Measurements from ENCODE around the gene ST6GAL1.
"Not testable (repeated sequence)": the region's sequence is repeated elsewhere in the genome, so short reads cannot be mapped to it uniquely, and the experiment has no call there.

ST6GAL1 gene

GRCh38 chr3:186888569-186888968 lies 41.8 kb upstream of the ST6GAL1 start:
- no peak for DNase-seq (ENCODE audit: low read depth in 2 of 2)
- H3K4me3 ChIP-seq (replicated peaks in 1 of 2; ENCODE audit: low read depth in 2 of 2, low read length in 2 of 2): no peak overlapping the region
- TF ChIP-seq, protein P1, sequence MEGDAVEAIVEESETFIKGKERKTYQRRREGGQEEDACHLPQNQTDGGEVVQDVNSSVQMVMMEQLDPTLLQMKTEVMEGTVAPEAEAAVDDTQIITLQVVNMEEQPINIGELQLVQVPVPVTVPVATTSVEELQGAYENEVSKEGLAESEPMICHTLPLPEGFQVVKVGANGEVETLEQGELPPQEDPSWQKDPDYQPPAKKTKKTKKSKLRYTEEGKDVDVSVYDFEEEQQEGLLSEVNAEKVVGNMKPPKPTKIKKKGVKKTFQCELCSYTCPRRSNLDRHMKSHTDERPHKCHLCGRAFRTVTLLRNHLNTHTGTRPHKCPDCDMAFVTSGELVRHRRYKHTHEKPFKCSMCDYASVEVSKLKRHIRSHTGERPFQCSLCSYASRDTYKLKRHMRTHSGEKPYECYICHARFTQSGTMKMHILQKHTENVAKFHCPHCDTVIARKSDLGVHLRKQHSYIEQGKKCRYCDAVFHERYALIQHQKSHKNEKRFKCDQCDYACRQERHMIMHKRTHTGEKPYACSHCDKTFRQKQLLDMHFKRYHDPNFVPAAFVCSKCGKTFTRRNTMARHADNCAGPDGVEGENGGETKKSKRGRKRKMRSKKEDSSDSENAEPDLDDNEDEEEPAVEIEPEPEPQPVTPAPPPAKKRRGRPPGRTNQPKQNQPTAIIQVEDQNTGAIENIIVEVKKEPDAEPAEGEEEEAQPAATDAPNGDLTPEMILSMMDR (IDR thresholded peaks at IDR 0.05; ENCODE audit: low read depth, low read length): no peak

DNA sequence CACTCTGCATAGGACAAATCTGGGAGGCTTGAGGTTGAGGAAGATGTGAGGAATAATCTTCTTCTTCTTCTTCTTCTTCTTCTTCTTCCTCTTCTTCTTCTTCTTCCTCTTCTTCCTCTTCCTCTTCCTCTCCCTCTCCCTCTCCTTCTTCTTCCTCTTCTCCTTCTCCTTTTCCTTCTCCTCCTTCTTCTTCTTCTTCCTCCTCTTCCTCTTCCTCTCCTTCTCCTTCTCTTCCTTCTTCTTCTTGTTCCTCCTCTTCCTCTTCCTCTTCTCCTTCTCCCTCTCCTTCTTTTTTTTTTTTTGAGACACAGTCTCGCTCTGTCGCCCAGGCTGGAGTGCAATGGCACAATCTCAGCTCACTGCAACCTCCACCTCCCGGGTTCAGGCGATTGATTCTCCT lies 40.6 kb upstream of the ST6GAL1 start:
- not testable (repeated sequence) for H3K4me3 ChIP-seq (replicated peaks in 1 of 2; ENCODE audit: low read depth in 2 of 2, low read length in 2 of 2)

DNA sequence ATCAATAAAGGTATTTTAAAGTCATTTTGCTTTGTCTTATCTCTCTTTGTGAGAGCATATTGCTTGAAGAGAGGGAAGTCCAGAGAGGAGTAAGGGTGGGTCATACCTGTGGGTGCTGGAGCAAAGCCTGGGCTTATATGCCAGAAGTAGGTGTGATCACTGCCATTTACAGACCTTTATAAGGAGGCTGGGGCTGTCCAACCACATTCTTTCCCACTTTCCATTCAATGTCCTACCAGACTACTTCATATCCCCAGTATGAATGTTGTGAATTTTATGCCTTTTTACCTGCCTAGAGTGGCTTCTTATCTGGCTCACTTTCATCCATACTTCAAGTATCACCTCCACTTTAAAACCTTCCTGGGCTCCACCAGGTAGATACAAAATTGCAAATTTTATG lies 39.4 kb upstream of the ST6GAL1 start:
- TF ChIP-seq, protein P1 (IDR thresholded peaks at IDR 0.05; ENCODE audit: low read depth, low read length): no peak
- no peak overlapping the region for H3K4me3 ChIP-seq (replicated peaks in 1 of 2; ENCODE audit: low read depth in 2 of 2, low read length in 2 of 2)
- DNase-seq (ENCODE audit: low read depth in 2 of 2): no peak

More for the DNA sequence above, 40.6 kb upstream of the ST6GAL1 start:
- not testable (repeated sequence) for DNase-seq (ENCODE audit: low read depth in 2 of 2)

- DNase-seq (ENCODE audit: low read depth in 2 of 2); H3K4me3 ChIP-seq (replicated peaks in 1 of 2; ENCODE audit: low read depth in 2 of 2, low read length in 2 of 2): not testable (repeated sequence)
Observed at GRCh38 chr3:186893071-186893470, 37.3 kb upstream of the ST6GAL1 start.

DNA sequence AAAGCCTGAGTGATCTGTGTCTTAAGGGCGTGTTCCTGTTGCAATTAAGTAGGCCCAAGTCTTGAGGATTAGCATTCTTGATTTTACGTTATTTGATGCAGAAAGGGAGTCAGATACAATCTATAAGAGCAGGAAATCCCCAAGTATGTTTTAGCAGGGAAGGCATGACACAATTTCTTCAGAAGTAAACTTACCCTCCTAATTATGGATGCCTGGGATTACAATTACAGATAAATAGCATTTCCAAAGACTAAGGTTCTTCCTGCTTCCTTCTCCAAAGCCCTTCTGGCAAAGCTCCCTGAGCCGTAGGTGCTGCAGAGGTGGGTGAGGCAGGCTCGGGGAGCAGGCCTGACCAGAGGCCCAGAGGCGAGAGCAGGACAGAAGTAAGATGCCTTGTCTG lies 34.9 kb upstream of the ST6GAL1 start:
- TF ChIP-seq, protein P1 (IDR thresholded peaks at IDR 0.05; ENCODE audit: low read depth, low read length): no peak
- H3K4me3 ChIP-seq (replicated peaks in 1 of 2; ENCODE audit: low read depth in 2 of 2, low read length in 2 of 2): no peak overlapping the region
- no peak for DNase-seq (ENCODE audit: low read depth in 2 of 2)

DNA sequence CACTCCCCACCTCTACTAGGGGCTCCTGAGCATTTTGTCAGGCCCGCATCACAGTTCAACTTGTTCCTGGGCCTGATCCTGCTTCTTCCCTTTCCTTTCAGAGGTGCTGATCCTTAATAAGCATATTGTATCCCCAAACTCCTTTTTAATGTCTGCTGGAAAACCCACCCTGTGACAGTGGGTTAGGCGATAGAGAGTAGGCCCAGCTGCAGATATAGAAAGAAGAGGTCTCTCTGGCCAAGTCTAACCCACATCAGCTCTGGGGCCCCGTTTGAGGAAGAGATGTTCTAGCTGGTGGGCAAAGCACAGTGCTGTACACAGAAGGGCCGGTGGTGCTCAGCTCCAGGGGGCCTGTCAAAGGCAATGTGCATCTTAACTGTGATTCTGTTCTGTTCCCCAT lies 34.3 kb upstream of the ST6GAL1 start:
- TF ChIP-seq, protein P1 (IDR thresholded peaks at IDR 0.05; ENCODE audit: low read depth, low read length): no peak
- H3K4me3 ChIP-seq (replicated peaks in 1 of 2; ENCODE audit: low read depth in 2 of 2, low read length in 2 of 2): no peak overlapping the region
- no peak for DNase-seq (ENCODE audit: low read depth in 2 of 2)

GRCh38 chr3:186896875-186897274 lies 33.5 kb upstream of the ST6GAL1 start:
- H3K4me3 ChIP-seq (replicated peaks in 1 of 2; ENCODE audit: low read depth in 2 of 2, low read length in 2 of 2): no peak overlapping the region
- DNase-seq (ENCODE audit: low read depth in 2 of 2): no peak
- TF ChIP-seq, protein P1 (IDR thresholded peaks at IDR 0.05; ENCODE audit: low read depth, low read length): no peak

- peak; percentile 37 to 55 for DNase-seq (ENCODE audit: low read depth in 2 of 2)
Observed at GRCh38 chr3:186901135-186901734, 29.1 kb upstream of the ST6GAL1 start.

More at GRCh38 chr3:186901135-186901734, 29.1 kb upstream of the ST6GAL1 start:
- TF ChIP-seq, protein P1 (IDR thresholded peaks at IDR 0.05; ENCODE audit: low read depth, low read length): no peak
- H3K4me3 ChIP-seq (replicated peaks in 1 of 2; ENCODE audit: low read depth in 2 of 2, low read length in 2 of 2): no peak overlapping the region

Measured in cardiac fibroblast (primary cell).